SK-N-SH (cell line): ENCODE data around the gene FAM234A. TPM values are rescaled to one million over a fixed set of nuclear protein-coding genes. Genes with fewer than 3 reads are reported as not detected.

Experiments
- CTCF ChIA-PET: fragments of 300-600, 350-600 bp; formaldehyde crosslinking; extraction: SDS; loops from one replicate; lab custom pipeline; 2021; lab: Yijun Ruan, JAX
- POLR2A ChIA-PET: fragments of 350-600 bp; sonication (Branson Sonifier 250); formaldehyde crosslinking; extraction: SDS; loops from one replicate; lab custom pipeline; 2020; ENCODE audit warnings: antibody characterized with exemption, inconsistent platforms; lab: Yijun Ruan, JAX
- DNase-seq: peaks from one replicate; pipeline ENCODE4 v3.0.0; 2012
- H2AFZ ChIP-seq: fragments of 200-600 bp; sonication (generic); 2 replicates; pipeline ENCODE4 v1.8.1; 2016; ENCODE audit warnings: antibody characterized with exemption, mild to moderate bottlenecking, low read depth
- H3F3A ChIP-seq: fragments of 200-600 bp; sonication (generic); replicated peaks from 2 replicates; pipeline ENCODE3; 2016; ENCODE audit warnings: antibody characterized with exemption, mild to moderate bottlenecking; ENCODE audit not compliant: insufficient read depth
- H3K27ac ChIP-seq, 2 experiments: fragments of 200-500 bp in 1 of 2; fragments of 200-600 bp in 1 of 2; sonication (Bioruptor generic) in 1 of 2; sonication (generic), shearing (Covaris generic) in 1 of 2; 2 replicates each; pipeline versions ENCODE4 v1.5.1 to v1.6.1; 2014 to 2016; ENCODE audit warnings: low read depth in 2 of 2, inconsistent platforms in 1 of 2, low read length in 1 of 2, mild to moderate bottlenecking in 1 of 2, mixed read lengths in 1 of 2
- H3K27me3 ChIP-seq: fragments of 200-600 bp; sonication (generic), shearing (Covaris generic); 2 replicates; pipeline ENCODE4 v1.6.1; 2016; ENCODE audit warnings: mixed run types; ENCODE audit not compliant: insufficient read depth
- H3K36me3 ChIP-seq, 2 experiments: fragments of 200-500 bp in 1 of 2; fragments of 200-600 bp in 1 of 2; sonication (Bioruptor generic) in 1 of 2; sonication (generic) in 1 of 2; replicated peaks in 1 of 2; 2 replicates each; pipeline versions ENCODE3 to v1.5.1; 2014 to 2016; ENCODE audit warnings: low read length in 1 of 2, mild to moderate bottlenecking in 1 of 2; ENCODE audit not compliant: insufficient read depth in 2 of 2, control insufficient read depth in 1 of 2
- H3K4me1 ChIP-seq, 2 experiments: fragments of 200-500 bp in 1 of 2; fragments of 200-600 bp in 1 of 2; sonication (Bioruptor generic) in 1 of 2; sonication (generic), shearing (Covaris generic) in 1 of 2; 2 replicates each; pipeline versions ENCODE4 v1.5.1 to v1.6.1; 2014 to 2016; ENCODE audit warnings: low read depth in 1 of 2, low read length in 1 of 2, mixed run types in 1 of 2; ENCODE audit not compliant: insufficient read depth in 2 of 2, control insufficient read depth in 1 of 2
- H3K4me2 ChIP-seq: fragments of 200-600 bp; sonication (generic), shearing (Covaris generic); 2 replicates; pipeline ENCODE4 v1.6.1; 2017; ENCODE audit warnings: mixed run types
- H3K4me3 ChIP-seq, 2 experiments: fragments of 200-500 bp in 1 of 2; fragments of 200-600 bp in 1 of 2; sonication (Bioruptor generic) in 1 of 2; sonication (generic), shearing (Covaris generic) in 1 of 2; 2 replicates each; pipeline versions ENCODE4 v1.5.1 to v1.8.1; 2014 to 2016; ENCODE audit warnings: low read depth in 2 of 2, inconsistent platforms in 1 of 2, low read length in 1 of 2, mild to moderate bottlenecking in 1 of 2, mixed read lengths in 1 of 2, moderate library complexity in 1 of 2
- H3K79me2 ChIP-seq: fragments of 200-600 bp; sonication (generic); 2 replicates; pipeline ENCODE4 v1.8.1; 2017; ENCODE audit warnings: mild to moderate bottlenecking; ENCODE audit not compliant: insufficient read depth
- H3K9ac ChIP-seq: fragments of 200-600 bp; sonication (generic); 2 replicates; pipeline ENCODE4 v1.6.1; 2017; ENCODE audit warnings: mixed run types
- H3K9me2 ChIP-seq: fragments of 200-600 bp; sonication (generic); 2 replicates; pipeline ENCODE4 v1.6.1; 2017; ENCODE audit warnings: mixed run types
- H3K9me3 ChIP-seq: fragments of 200-600 bp; sonication (generic); 2 replicates; pipeline ENCODE4 v1.6.1; 2017; ENCODE audit warnings: mixed run types, mild to moderate bottlenecking, moderate library complexity
- H4K20me1 ChIP-seq: fragments of 200-600 bp; sonication (generic); 2 replicates; pipeline ENCODE4 v1.6.1; 2017; ENCODE audit warnings: mild to moderate bottlenecking, mixed run types; ENCODE audit not compliant: insufficient read depth
- CHD2 ChIP-seq: fragments of 150-350 bp; IDR thresholded peaks from 2 replicates; pipeline ENCODE4 v1.6.1; 2018; ENCODE audit warnings: low read length; ENCODE audit not compliant: partially characterized antibody
- ELF1 ChIP-seq: IDR thresholded peaks from 2 replicates; pipeline ENCODE4 v1.4.0; 2012
- EP300 ChIP-seq, 2 experiments: IDR thresholded peaks; 2 replicates each; pipeline versions ENCODE4 v1.4.0 to v1.6.1; 2012; ENCODE audit warnings: borderline replicate concordance in 1 of 2, low read depth in 1 of 2, low read length in 1 of 2
- EZH2phosphoT487 ChIP-seq: fragments of 200-600 bp; sonication (generic); IDR thresholded peaks from 2 replicates; pipeline ENCODE4 v1.6.1; 2017; ENCODE audit warnings: low read depth, mixed run types, mild to moderate bottlenecking, antibody characterized with exemption, moderate library complexity, borderline replicate concordance
- GATA2 ChIP-seq: sonication (generic); formaldehyde crosslinking; IDR thresholded peaks from 2 replicates; pipeline ENCODE4 v1.5.0; 2020; ENCODE audit warnings: mild to moderate bottlenecking, missing genetic modification reagents
- JUND ChIP-seq: IDR thresholded peaks from 2 replicates; pipeline ENCODE4 v1.4.0; 2012
- NFIC ChIP-seq: IDR thresholded peaks from 2 replicates; pipeline ENCODE4 v1.4.0; 2012; ENCODE audit warnings: borderline replicate concordance
- NRF1 ChIP-seq: IDR thresholded peaks from 2 replicates; pipeline ENCODE4 v1.6.1; 2012; ENCODE audit warnings: low read depth, mild to moderate bottlenecking, low read length
- POLR2AphosphoS5 ChIP-seq: IDR thresholded peaks from 2 replicates; pipeline ENCODE4 v1.6.1; 2012; ENCODE audit warnings: low read depth, low read length
- RFX5 ChIP-seq: IDR thresholded peaks from 2 replicates; pipeline ENCODE4 v1.6.1; 2012; ENCODE audit warnings: mild to moderate bottlenecking, improper control_type of control experiment, low read length
- RXRA ChIP-seq: IDR thresholded peaks from 2 replicates; pipeline ENCODE4 v1.4.0; 2012; ENCODE audit warnings: low read depth, mild to moderate bottlenecking, borderline replicate concordance
- SIN3A ChIP-seq: IDR thresholded peaks from 2 replicates; pipeline ENCODE4 v1.6.1; 2012; ENCODE audit warnings: low read depth, mild to moderate bottlenecking, low read length, moderate library complexity, borderline replicate concordance
- YY1 ChIP-seq: IDR thresholded peaks from 2 replicates; pipeline ENCODE4 v1.4.0; 2012; ENCODE audit warnings: low read depth, mild to moderate bottlenecking
- WGBS: methylation state at CpG from one replicate; pipeline ENCODE4 v1.1.6; 2017; ENCODE audit warnings: low lambda C conversion rate; 5-methylcytosine and 5-hydroxymethylcytosine counted together
- polyA plus RNA-seq, 3 experiments: library from polyadenylated mRNA; depleted of rRNA; stranded (reverse); fragments of >200 nt; gene quantifications; 2 replicates each; pipeline ENCODE4 v1.2.3, GENCODE V29; 2012
- TF ChIP-seq, protein P1 (sequence below): fragments of 150-350 bp; IDR thresholded peaks from 2 replicates; pipeline ENCODE4 v1.6.1; 2016; ENCODE audit warnings: mild to moderate bottlenecking, low read depth, low read length
- TF ChIP-seq, protein P2 (sequence below): IDR thresholded peaks from 2 replicates; pipeline ENCODE4 v1.4.0; 2012; ENCODE audit warnings: low read depth, borderline replicate concordance
- TF ChIP-seq, protein P3 (sequence below): IDR thresholded peaks from 2 replicates; pipeline ENCODE4; 2012
- TF ChIP-seq, protein P4 (sequence below): fragments of 150-350 bp; IDR thresholded peaks from 2 replicates; pipeline ENCODE4 v1.6.1; 2017; ENCODE audit warnings: antibody characterized with exemption, low read length, low read depth, borderline replicate concordance
- TF ChIP-seq, protein P5 (sequence below): IDR thresholded peaks from 2 replicates; pipeline ENCODE4 v1.4.0; 2012; ENCODE audit warnings: low read depth

FAM234A gene
- polyA plus RNA-seq, 1 of the 3 experiments (the other 2 are of a cell fraction) = 126 TPM

DNA sequence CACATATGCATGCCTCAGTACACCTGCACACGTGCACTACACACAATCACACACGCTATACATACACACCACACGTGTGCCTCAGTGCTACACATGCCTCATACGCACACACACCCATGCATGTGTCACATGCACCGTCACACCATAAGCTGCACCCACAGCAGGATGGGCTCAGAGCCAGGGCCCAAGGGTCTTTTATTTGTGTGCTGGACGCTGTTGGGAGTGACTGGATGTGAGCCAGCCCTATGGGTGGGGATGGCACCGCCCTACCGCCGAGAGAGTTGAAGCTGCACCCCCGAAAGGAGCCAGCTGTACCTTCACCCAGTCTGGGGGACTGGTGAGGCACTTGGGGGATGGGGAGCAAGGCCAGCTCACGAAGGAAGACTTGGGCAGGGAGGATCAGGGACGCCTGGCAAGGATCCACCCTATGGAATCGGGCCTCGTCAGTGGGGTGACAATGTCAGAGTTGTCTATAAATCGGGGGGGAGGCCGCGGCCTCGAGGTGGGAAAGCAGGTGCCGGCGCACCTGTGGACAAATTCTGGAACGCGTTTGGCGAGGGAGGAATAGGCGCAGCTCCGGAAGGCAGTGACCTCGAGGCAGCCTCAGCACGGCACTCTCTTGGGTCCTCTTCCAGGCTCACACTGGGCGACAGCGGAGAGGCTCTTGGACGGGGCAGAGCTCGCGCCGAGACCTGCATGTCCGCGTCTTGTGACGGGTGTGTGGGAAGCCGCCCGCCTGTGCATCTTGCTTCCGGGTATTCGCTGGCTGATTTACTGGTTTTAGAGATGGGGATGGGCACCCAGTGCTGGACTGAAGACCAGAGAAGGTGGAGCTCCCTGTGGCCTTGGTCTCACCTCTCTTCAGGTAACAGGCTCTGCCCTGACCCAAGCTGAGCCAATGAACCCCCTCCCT, 33.8 kb downstream of the FAM234A start:
- Histone ChIP-seq H3K36me3 (peaks cover 0 to 16% of the 10 kb centered on the region in 2 experiments), H4K20me1 (no peaks in the 10 kb centered on the region), H3F3A (no peaks in the 10 kb centered on the region), H3K27ac (no peak overlapping the region), H2AFZ (no peak overlapping the region), H3K4me1 (peaks cover 0 to 8% of the 10 kb centered on the region in 2 experiments; a peak in 1 of 4 replicates), H3K4me3 (no peak overlapping the region), H3K9ac (no peak overlapping the region), H3K27me3 (no peaks in the 10 kb centered on the region), H3K9me2 (no peaks in the 10 kb centered on the region), H3K9me3 (no peaks in the 10 kb centered on the region), H3K4me2 (no peak overlapping the region)
- DNase-seq = no peak
- ChIA-PET CTCF (interaction anchor here (1.3 kb wide), 1 partner anchor 94 kb away, joined by 3 read pairs; no protein-coding TSS in a partner anchor), POLR2A (interaction anchor here (0.6 to 0.7 kb wide), 2 partner anchors 12 to 162 kb away, joined by 3 read pairs; partner anchors contain the start of gene ARHGDIG)
- 59% methylated on average over 40 of the region's 40 CpGs for WGBS
- TF ChIP-seq EP300 (IDR thresholded peaks at IDR 0.05; ENCODE audit: borderline replicate concordance in 1 of 2, low read depth in 1 of 2, low read length in 1 of 2) (no peak), YY1 (no peak), NRF1 (no peak), EZH2phosphoT487 (no peak), RXRA (no peak), GATA2 (CRISPR knock-in tag) (no peak)
- TF ChIP-seq, protein P1, sequence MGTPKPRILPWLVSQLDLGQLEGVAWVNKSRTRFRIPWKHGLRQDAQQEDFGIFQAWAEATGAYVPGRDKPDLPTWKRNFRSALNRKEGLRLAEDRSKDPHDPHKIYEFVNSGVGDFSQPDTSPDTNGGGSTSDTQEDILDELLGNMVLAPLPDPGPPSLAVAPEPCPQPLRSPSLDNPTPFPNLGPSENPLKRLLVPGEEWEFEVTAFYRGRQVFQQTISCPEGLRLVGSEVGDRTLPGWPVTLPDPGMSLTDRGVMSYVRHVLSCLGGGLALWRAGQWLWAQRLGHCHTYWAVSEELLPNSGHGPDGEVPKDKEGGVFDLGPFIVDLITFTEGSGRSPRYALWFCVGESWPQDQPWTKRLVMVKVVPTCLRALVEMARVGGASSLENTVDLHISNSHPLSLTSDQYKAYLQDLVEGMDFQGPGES = no peak
- TF ChIP-seq, all 33 proteins: peak for 0
- no peaks in the 10 kb centered on the region for H3K79me2 ChIP-seq

DNA sequence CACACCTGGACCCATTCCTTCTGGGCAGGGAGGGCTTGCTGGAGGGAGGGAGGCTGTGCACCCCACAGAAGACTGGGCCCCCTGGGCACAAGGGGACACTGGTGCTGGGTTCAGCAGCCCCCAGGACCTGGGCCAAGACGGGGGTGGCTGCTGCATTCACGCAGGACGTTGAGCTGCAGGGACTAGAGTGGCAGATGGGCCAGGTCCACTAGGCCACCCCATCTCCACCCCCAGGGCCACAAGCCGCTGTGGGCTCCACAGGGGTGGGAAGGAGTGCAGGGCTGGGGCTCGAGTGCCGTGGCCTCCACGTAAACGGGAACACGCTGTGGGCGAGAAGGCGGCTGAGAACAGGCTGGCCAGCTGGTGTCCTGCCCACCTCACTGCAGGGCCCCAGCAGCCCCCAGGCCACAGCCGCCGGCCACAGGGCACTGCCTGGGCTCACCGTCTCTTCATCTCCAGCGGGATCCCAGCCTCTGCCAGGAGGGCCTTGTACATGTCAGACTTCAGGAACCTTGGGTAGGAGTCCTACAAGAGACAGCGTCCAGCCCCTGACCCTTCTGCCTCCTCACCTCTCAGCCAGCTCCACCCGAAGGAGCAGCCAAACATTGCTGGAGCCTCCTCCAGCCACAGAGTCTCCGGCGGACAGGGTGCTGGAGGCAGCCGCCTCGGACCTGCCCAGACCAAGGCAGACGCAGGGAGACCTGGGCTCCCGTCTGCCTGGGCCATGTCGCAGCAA, 34.6 kb downstream of the FAM234A start:
- Histone ChIP-seq H3K4me1 (peaks cover 0 to 8% of the 10 kb centered on the region in 2 experiments; a peak in 1 of 4 replicates), H4K20me1 (no peaks in the 10 kb centered on the region), H2AFZ (no peak overlapping the region), H3K36me3 (peaks cover 0 to 8% of the 10 kb centered on the region in 2 experiments), H3K9me3 (no peaks in the 10 kb centered on the region), H3K4me2 (no peak overlapping the region), H3K79me2 (no peaks in the 10 kb centered on the region), H3K27me3 (no peaks in the 10 kb centered on the region), H3K4me3 (no peak overlapping the region), H3F3A (no peaks in the 10 kb centered on the region), H3K9ac (no peak overlapping the region), H3K27ac (no peak overlapping the region), H3K9me2 (no peaks in the 10 kb centered on the region)
- 85% methylated on average over 6 of the region's 24 CpGs for WGBS
- CTCF ChIA-PET = interaction anchor here (1.3 kb wide), 1 partner anchor 93 kb away, joined by 3 read pairs; no protein-coding TSS in a partner anchor
- DNase-seq = no peak
- POLR2A ChIA-PET = no interaction called here
- TF ChIP-seq EP300 (IDR thresholded peaks at IDR 0.05; ENCODE audit: borderline replicate concordance in 1 of 2, low read depth in 1 of 2, low read length in 1 of 2) (no peak), RXRA (no peak), SIN3A (no peak), JUND (no peak), POLR2AphosphoS5 (no peak), NRF1 (no peak), GATA2 (CRISPR knock-in tag) (no peak), ELF1 (no peak), NFIC (no peak), RFX5 (no peak), CHD2 (no peak)
- TF ChIP-seq, protein P2, sequence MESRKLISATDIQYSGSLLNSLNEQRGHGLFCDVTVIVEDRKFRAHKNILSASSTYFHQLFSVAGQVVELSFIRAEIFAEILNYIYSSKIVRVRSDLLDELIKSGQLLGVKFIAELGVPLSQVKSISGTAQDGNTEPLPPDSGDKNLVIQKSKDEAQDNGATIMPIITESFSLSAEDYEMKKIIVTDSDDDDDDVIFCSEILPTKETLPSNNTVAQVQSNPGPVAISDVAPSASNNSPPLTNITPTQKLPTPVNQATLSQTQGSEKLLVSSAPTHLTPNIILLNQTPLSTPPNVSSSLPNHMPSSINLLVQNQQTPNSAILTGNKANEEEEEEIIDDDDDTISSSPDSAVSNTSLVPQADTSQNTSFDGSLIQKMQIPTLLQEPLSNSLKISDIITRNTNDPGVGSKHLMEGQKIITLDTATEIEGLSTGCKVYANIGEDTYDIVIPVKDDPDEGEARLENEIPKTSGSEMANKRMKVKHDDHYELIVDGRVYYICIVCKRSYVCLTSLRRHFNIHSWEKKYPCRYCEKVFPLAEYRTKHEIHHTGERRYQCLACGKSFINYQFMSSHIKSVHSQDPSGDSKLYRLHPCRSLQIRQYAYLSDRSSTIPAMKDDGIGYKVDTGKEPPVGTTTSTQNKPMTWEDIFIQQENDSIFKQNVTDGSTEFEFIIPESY = no peak
- TF ChIP-seq, protein P3, sequence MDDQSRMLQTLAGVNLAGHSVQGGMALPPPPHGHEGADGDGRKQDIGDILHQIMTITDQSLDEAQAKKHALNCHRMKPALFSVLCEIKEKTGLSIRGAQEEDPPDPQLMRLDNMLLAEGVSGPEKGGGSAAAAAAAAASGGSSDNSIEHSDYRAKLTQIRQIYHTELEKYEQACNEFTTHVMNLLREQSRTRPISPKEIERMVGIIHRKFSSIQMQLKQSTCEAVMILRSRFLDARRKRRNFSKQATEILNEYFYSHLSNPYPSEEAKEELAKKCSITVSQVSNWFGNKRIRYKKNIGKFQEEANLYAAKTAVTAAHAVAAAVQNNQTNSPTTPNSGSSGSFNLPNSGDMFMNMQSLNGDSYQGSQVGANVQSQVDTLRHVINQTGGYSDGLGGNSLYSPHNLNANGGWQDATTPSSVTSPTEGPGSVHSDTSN = no peak
- TF ChIP-seq, protein P4, sequence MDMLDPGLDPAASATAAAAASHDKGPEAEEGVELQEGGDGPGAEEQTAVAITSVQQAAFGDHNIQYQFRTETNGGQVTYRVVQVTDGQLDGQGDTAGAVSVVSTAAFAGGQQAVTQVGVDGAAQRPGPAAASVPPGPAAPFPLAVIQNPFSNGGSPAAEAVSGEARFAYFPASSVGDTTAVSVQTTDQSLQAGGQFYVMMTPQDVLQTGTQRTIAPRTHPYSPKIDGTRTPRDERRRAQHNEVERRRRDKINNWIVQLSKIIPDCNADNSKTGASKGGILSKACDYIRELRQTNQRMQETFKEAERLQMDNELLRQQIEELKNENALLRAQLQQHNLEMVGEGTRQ = no peak
- TF ChIP-seq, protein P5, sequence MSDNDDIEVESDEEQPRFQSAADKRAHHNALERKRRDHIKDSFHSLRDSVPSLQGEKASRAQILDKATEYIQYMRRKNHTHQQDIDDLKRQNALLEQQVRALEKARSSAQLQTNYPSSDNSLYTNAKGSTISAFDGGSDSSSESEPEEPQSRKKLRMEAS = no peak
